GM12892 (cell line): ENCODE measurements around the gene MLF1.

Experiments
- POLR2A ChIP-seq: IDR thresholded peaks from 2 replicates; pipeline ENCODE4 v1.6.1; 2011; ENCODE audit warnings: low read depth, low read length, control low read depth
- POLR2AphosphoS5 ChIP-seq: IDR thresholded peaks from 2 replicates; pipeline ENCODE4 v1.6.1; 2011; ENCODE audit warnings: low read depth, low read length, control low read depth
- TAF1 ChIP-seq: IDR thresholded peaks from 2 replicates; pipeline ENCODE4 v1.6.1; 2011; ENCODE audit warnings: low read depth, mild to moderate bottlenecking, control low read depth, low read length, borderline replicate concordance

GRCh38 chr3:158570999-158571702 is at the start of gene MLF1:
- TF ChIP-seq TAF1 (no peak), POLR2A (no peak), POLR2AphosphoS5 (no peak)
